GM19452 (cell line): Measurements from ENCODE around the gene SLC25A47.
A peak's percentile ranks its signal among the peaks of the same experiment; 100 is the strongest.
"Not testable (repeated sequence)": the region's sequence is repeated elsewhere in the genome, so short reads cannot be mapped to it uniquely, and the experiment has no call there.

Experiments
- ATAC-seq: cut with Tn5 transposase; IDR thresholded peaks from one replicate; pipeline ENCODE4 v1.9.1; 2021; ENCODE audit not compliant: unreplicated experiment

The SLC25A47 gene

DNA sequence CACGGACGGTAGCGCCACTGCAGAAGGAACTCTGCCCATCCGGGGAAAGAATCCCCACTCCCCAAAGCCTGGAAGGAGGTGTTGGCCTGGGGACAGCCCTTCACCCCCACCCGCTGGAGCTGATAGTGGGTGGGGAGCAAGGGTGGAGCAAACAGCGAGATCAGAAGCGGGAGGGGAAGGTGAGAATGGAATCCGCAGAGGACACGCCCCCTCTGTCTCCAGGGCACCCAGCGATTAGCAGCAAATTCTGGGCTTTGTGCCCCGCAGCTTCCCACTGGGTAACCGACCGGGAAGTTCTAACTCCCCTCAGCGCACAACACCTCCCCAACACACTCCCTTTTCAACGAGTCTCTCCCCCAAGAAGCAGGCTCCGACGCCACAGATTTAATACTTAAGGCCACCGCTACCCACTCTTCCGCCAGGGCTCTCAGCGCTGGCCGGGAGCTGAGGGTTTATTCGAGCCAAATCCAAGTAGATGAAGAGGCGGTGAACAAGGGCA, 18.3 kb upstream of the SLC25A47 start:
- no peak for ATAC-seq

- no peak for ATAC-seq
Measured at GRCh38 chr14:100305324-100306100, 17.6 kb upstream of the SLC25A47 start.

DNA sequence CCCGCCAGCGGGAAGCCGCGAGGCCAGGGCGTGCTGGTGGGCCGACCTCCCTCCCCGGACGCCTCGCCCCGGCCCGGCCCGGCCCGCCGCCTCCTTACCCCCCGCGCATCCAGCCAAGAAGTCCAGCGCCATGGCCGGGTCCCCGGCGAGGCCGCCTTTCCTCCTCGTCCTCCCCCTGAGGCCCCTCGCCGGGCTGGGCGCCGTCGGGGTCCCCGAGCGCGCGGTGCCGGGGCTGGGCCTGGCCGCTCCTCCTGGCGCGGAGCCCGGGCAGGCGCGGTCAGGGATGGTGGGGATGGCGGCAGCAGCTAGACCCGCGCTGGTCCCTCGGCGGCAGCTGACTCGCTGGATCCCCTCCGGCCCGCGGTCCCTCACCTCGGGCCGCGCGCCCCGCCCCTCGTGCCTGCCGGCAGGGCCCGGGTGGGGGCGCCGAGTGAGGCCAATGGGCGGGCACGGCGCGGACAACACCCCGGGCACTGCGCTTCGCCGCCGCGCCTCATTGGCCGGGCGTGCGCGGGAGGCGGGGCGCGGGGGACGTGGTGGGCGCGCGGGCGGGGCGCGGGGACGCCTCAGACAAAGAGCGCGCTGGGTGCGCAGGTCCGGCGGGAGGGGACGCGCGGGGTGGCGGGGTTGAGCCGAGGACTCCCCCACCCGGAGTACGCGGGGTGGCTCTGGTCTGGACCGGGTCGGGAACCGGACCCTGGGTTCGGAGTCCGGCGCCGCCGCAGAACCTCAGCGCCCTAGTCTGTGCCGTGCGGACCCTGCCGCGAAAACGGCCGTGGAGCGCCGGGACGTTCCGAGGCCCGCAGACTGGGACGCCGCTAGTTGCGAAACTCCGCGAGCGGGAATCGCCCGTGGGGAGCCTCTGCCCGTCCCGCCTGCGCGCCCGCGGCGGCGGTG, 16.8 kb upstream of the SLC25A47 start, which contains the start of gene SLC25A29:
Gene SLC25A29, minus strand, starts transcription at position 344 of the 897 bp plus-strand sequence. Its CDS starts 212 bp downstream, at position 132.
- ATAC-seq = peak; percentile 90

DNA sequence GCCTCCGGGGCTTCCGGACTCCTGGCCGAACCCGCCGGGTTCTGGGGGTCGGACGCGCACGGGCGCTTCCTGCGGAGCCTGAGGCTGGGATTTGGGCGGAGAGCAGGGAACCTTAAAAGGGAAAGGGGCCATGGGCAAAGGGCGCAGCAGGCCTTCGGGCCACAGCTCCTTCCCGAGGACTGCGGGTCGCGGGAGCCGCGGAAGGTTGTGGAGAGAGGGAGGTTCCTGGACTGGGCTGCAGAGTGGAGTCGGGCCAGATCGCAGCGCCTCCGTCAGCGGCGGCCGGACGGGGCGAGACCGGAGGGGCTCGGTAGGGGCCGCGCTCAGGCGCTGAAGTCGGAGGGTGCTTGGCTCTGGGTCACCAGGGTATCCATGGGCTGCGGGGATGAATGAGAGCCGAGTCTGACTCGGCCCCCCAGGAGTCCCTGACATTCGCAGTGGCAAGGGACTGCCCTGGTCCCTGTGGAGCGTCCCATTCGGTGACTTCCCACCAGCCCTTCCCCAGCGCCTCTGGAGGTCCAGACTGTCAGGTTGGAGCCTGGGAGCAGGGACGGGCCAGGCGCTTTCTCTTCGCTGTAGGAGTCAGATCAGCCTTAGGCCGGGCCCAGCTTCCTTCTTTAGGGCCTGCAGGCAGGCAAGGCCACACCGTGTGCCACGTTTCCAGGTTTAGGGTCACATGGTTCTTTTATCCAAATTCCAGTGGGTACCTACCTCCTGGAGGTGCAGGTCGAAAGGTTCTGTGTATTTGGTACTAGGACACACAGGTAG, 16.0 kb upstream of the SLC25A47 start:
- peak; percentile 13 for ATAC-seq

GRCh38 chr14:100307766-100308426, 15.2 kb upstream of the SLC25A47 start:
- ATAC-seq = no peak

- not testable (repeated sequence) for ATAC-seq
Measured at GRCh38 chr14:100308427-100308792, 14.7 kb upstream of the SLC25A47 start.

GRCh38 chr14:100309028-100309737, 14.0 kb upstream of the SLC25A47 start:
- no peak for ATAC-seq

DNA sequence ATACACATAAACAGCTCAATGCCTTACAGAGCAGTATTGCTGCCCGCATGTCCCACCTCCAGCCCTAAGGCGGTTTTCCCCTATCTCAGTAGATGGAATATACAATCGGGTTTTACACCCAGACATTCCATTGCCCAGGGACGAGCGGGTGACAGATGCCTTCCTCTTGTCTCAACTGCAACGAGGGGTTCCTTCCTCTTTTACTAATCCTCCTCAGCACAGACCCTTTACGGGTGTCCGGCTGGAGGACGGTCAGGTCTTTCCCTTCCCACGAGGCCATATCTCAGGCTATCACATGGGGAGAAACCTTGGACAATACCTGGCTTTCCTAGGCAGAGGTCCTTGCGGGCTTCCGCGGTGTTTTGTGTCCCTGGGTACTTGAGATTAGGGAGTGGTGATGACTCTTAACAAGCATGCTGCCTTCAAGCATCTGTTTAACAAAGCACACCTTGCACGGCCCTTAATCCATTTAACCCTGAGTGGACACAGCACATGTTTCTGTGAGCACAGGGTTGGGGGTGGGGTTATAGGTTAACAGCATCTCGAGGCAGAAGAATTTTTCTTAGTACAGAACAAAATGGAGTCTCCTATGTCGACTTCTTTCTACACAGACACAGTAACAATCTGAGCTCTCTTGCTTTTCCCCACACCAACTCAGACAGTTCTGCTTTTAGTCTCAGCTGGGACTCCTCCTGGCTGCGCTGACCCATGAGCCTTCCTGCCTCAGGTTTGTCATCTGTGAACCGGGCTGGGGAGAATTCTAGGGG, 10.8 kb upstream of the SLC25A47 start:
- not testable (repeated sequence) for ATAC-seq

GRCh38 chr14:100312877-100313400, 10.2 kb upstream of the SLC25A47 start:
- no peak for ATAC-seq

DNA sequence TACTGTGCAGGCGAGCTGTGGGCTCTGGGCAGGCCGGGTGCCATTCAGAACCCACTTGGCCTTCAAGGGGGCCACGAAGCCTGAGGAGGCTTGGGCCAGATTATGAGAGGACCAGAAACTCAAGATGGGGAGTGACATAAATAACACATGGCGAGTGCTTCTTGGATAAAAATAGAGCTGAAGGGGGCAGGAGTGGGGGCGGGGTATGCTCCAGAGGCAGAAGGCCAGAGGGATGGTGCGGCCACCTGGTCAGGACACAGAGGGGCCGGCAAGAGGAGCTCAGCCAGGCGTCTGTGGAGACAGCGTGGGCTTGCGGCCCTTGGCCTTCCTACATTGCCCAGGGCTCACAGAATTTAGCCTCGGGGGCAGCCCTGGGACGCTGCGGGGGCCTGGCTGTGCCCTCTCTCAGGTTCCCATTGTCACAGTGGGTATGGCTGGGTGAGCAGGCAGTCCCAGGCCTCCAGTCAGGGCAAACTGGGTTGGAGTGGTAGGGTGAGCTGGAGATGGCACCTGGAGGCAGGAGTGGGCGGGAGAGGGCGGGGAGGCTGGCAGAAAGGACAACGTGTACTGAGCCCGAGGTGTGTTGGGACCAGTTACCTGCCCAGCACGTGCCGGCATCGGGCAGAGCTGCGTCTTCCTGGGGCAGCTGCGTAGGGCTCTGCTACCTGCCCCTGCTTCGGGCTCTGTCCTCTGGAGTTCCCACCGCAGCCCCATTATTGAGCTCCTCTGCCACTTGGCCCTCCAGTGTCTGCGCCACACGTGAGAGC, 9.5 kb upstream of the SLC25A47 start:
- ATAC-seq = no peak

DNA sequence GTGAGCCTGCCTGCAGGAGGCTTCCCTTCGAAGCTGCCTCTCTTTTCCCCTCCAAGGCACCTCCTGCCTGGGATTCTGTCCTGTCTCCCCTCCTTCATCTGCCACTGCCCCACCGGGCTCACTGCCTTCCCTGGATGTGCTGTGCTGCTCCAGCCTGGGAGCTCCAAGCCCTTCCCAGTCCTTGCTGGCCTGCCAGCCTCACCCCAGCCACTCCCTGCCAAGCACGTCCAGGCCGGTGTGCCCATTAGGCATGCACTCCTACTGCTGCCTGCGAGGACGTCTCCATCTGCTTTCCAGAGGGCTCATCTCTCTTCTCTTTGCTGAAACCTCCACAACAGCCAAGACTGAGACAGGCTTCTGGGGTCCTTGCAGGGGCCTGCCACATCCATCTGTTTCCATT, 8.4 kb upstream of the SLC25A47 start:
- ATAC-seq = no peak

DNA sequence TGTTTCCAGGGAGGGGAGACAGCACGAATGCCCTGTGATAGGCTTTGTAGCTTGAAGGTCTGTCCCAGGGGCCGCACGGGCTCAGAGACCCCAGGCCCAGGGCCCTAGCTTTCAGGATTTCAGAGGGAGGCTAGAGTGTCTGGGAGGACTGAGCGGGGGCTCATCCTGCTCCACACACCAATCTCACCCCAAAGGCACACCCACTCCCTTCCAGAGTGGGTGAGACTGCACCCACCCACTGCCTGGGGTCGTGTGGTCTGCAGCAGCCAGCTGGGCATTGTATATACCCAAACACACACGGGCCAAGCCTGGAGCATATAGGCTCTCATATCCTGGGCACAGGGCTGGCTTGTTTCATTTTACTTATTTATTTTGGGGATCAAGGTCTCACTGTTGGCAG, 5.8 kb upstream of the SLC25A47 start:
- ATAC-seq = no peak

- ATAC-seq = peak; percentile 86
Measured at GRCh38 chr14:100317912-100318808, 5.0 kb upstream of the SLC25A47 start.

DNA sequence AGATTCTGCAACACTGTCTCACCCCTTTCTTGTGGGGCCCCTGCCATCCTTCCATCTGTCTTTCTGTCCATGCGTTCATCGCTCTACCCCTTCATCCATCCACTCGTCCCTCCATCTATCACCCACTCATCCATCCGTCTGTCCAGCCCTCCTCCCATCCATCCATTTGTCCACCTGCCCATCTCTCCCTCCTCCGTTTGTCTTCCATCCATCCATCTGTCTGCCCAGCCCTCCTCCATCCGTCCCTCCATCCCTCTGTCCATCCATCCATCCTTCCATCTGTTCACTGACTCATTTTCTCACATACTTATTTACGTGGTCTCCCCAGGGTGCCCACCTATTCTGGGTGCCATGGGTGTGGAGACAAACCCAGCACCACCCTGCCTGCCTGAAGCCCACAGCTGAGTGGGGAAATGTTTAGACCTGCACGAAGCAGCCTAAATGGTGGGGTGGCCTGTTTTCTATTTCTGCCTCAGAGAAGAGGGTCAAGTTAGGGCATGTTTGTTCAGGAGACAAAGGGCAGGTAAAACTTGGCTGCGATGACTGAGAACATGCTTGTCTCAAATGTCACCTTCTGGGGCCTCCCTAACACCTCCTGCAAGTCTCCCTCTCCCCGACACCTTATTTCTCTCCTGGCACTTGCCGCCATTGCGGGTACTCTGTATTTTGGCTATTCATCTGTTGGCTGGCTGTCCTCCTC, 2.8 kb upstream of the SLC25A47 start:
- ATAC-seq = no peak

GRCh38 chr14:100321473-100322137, 1.5 kb upstream of the SLC25A47 start:
- no peak for ATAC-seq
